Measurements from ENCODE around the gene COL18A1. TPM values are rescaled to one million over a fixed set of nuclear protein-coding genes. Genes with fewer than 3 reads are reported as not detected.

Gene COL18A1
- total RNA-seq, 1 experiment from 2014 or later: 0.11 TPM

- Histone ChIP-seq H3K4me1 (ENCODE audit: low read length) (peaks cover 7% of the 10 kb centered on the region), H3K27ac (ENCODE audit: low read length) (no peak overlapping the region), H3K27me3 (ENCODE audit: low read length) (no peaks in the 10 kb centered on the region), H3K9ac (ENCODE audit: low read length) (no peak overlapping the region), H3K79me2 (ENCODE audit: low read length) (peaks cover 31% of the 10 kb centered on the region), H2AFZ (ENCODE audit: low read length) (no peak overlapping the region), H3K4me2 (ENCODE audit: low read depth, low read length, poor library complexity, severe bottlenecking) (no peak overlapping the region), H3K36me3 (ENCODE audit: insufficient read depth, low read length) (no peaks in the 10 kb centered on the region), H3K4me3 (ENCODE audit: low read length) (no peak overlapping the region), H3K9me3 (ENCODE audit: low read length) (no peaks in the 10 kb centered on the region), H3K9me2 (replicated peaks; ENCODE audit: insufficient read depth, low read length) (no peaks in the 10 kb centered on the region), H4K20me1 (ENCODE audit: insufficient read depth, low read depth, low read length) (no peaks in the 10 kb centered on the region)
- no peak for DNase-seq
Measured at GRCh38 chr21:45537746-45538291, 132.9 kb downstream of the COL18A1 start.

GRCh38 chr21:45538381-45539045 lies 133.5 kb downstream of the COL18A1 start:
- Histone ChIP-seq H3K4me1 (ENCODE audit: low read length) (peaks cover 7% of the 10 kb centered on the region), H3K27ac (ENCODE audit: low read length) (no peak overlapping the region), H3K36me3 (ENCODE audit: insufficient read depth, low read length) (no peaks in the 10 kb centered on the region), H3K79me2 (ENCODE audit: low read length) (peaks cover 31% of the 10 kb centered on the region), H3K9ac (ENCODE audit: low read length) (no peak overlapping the region), H2AFZ (ENCODE audit: low read length) (no peak overlapping the region), H3K9me3 (ENCODE audit: low read length) (no peaks in the 10 kb centered on the region), H3K27me3 (ENCODE audit: low read length) (no peaks in the 10 kb centered on the region), H4K20me1 (ENCODE audit: insufficient read depth, low read depth, low read length) (no peaks in the 10 kb centered on the region), H3K4me3 (ENCODE audit: low read length) (no peak overlapping the region), H3K4me2 (ENCODE audit: low read depth, low read length, poor library complexity, severe bottlenecking) (no peak overlapping the region), H3K9me2 (replicated peaks; ENCODE audit: insufficient read depth, low read length) (no peaks in the 10 kb centered on the region)
- no peak for DNase-seq

- no peak overlapping the region for H3K4me3 ChIP-seq (ENCODE audit: low read length)
- no peaks in the 10 kb centered on the region for H4K20me1 ChIP-seq (ENCODE audit: insufficient read depth, low read depth, low read length)
- H3K4me1 ChIP-seq (ENCODE audit: low read length): peaks cover 7% of the 10 kb centered on the region
- peaks cover 31% of the 10 kb centered on the region for H3K79me2 ChIP-seq (ENCODE audit: low read length)
- no peak overlapping the region for H2AFZ ChIP-seq (ENCODE audit: low read length)
- no peaks in the 10 kb centered on the region for H3K9me3 ChIP-seq (ENCODE audit: low read length)
- H3K9me2 ChIP-seq (replicated peaks; ENCODE audit: insufficient read depth, low read length): no peaks in the 10 kb centered on the region
- no peak overlapping the region for H3K4me2 ChIP-seq (ENCODE audit: low read depth, low read length, poor library complexity, severe bottlenecking)
- H3K27me3 ChIP-seq (ENCODE audit: low read length): no peaks in the 10 kb centered on the region
- no peak overlapping the region for H3K9ac ChIP-seq (ENCODE audit: low read length)
- no peak for DNase-seq
- no peak overlapping the region for H3K27ac ChIP-seq (ENCODE audit: low read length)
- no peaks in the 10 kb centered on the region for H3K36me3 ChIP-seq (ENCODE audit: insufficient read depth, low read length)
Measured at GRCh38 chr21:45539046-45539795, 134.3 kb downstream of the COL18A1 start.

DNA sequence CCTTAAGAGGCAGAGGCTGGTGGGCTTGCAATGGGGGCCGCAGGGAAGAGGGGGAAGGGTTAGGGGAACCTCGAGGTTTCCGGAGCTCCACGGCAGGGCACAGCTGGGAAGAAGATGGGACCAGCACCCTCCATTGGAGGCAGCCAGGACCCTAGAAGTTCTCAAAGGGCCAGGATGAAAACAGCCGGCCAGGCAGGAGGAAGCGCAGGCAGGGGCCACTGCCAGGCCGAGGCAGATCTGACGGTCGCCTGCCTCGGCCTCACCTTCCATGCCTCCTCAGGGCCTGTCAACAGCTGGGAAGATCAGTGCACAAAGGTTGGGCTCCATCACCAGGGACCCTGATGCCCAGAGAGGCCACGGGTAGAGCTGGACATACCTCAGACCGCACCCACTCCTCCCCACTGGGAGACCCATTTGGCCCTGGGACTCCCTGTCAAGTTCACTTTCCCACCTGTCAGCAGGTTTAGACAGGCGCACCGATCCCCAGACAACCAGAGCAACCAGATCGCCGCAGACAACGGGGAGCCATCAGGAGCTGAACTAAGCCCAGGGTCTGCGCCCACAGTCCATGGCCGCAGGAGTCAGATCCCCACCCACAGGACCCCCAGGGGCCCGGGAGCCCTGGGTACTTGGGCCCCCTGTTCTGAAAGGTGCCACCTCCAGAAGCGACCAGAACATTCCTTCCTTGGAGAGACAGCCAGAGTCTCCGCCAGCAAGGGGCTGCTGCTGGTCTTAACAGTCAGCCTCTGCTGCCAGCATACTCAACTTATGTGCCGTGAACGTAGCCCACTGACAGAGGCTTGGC lies 135.0 kb downstream of the COL18A1 start:
- DNase-seq: no peak
- no peak overlapping the region for H2AFZ ChIP-seq (ENCODE audit: low read length)
- H3K4me2 ChIP-seq (ENCODE audit: low read depth, low read length, poor library complexity, severe bottlenecking): peak overlapping the region; percentile 77
- H3K4me3 ChIP-seq (ENCODE audit: low read length): peak overlapping the region; percentile 76; the same call in 1 of the 2 replicates
- no peaks in the 10 kb centered on the region for H4K20me1 ChIP-seq (ENCODE audit: insufficient read depth, low read depth, low read length)
- peaks cover 7% of the 10 kb centered on the region for H3K4me1 ChIP-seq (ENCODE audit: low read length)
- peak overlapping the region; percentile 85; the same call in 1 of the 2 replicates for H3K9ac ChIP-seq (ENCODE audit: low read length)
- H3K27ac ChIP-seq (ENCODE audit: low read length): no peak overlapping the region
- H3K36me3 ChIP-seq (ENCODE audit: insufficient read depth, low read length): no peaks in the 10 kb centered on the region
- H3K27me3 ChIP-seq (ENCODE audit: low read length): no peaks in the 10 kb centered on the region
- no peaks in the 10 kb centered on the region for H3K9me2 ChIP-seq (replicated peaks; ENCODE audit: insufficient read depth, low read length)
- H3K9me3 ChIP-seq (ENCODE audit: low read length): no peaks in the 10 kb centered on the region
- H3K79me2 ChIP-seq (ENCODE audit: low read length): peaks cover 31% of the 10 kb centered on the region

DNA sequence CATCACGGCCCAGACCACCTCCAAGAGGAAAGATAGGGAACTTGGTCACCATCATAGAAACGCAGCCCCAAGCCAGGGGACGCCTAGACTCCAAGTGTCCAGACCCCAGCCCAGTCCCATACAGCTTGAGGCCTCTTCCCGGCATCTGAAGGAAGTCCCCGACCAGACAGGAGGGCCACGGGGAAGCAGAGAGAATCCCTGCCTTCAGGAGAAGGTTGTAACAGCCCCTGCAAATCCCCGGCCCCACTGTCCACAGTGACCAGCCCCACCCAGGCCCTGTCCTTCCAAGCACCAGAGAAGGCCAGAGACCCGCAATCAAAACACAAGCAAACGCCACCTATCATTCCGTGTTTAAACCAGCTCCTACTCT lies 135.6 kb downstream of the COL18A1 start:
- H3K79me2 ChIP-seq (ENCODE audit: low read length): peaks cover 29% of the 10 kb centered on the region
- peak overlapping the region; percentile 85 for H3K9ac ChIP-seq (ENCODE audit: low read length)
- H3K9me3 ChIP-seq (ENCODE audit: low read length): no peaks in the 10 kb centered on the region
- no peak overlapping the region for H2AFZ ChIP-seq (ENCODE audit: low read length)
- H3K4me2 ChIP-seq (ENCODE audit: low read depth, low read length, poor library complexity, severe bottlenecking): peak overlapping the region; percentile 77
- peaks cover 7% of the 10 kb centered on the region for H3K4me1 ChIP-seq (ENCODE audit: low read length)
- H3K27ac ChIP-seq (ENCODE audit: low read length): no peak overlapping the region
- no peaks in the 10 kb centered on the region for H3K36me3 ChIP-seq (ENCODE audit: insufficient read depth, low read length)
- H3K4me3 ChIP-seq (ENCODE audit: low read length): peak overlapping the region; percentile 76
- DNase-seq: no peak
- H3K9me2 ChIP-seq (replicated peaks; ENCODE audit: insufficient read depth, low read length): no peaks in the 10 kb centered on the region
- no peaks in the 10 kb centered on the region for H3K27me3 ChIP-seq (ENCODE audit: low read length)
- H4K20me1 ChIP-seq (ENCODE audit: insufficient read depth, low read depth, low read length): no peaks in the 10 kb centered on the region

- Histone ChIP-seq H3K4me3 (ENCODE audit: low read length) (peak overlapping the region; percentile 76), H4K20me1 (ENCODE audit: insufficient read depth, low read depth, low read length) (no peaks in the 10 kb centered on the region), H3K4me2 (ENCODE audit: low read depth, low read length, poor library complexity, severe bottlenecking) (peak overlapping the region; percentile 77), H3K79me2 (ENCODE audit: low read length) (peaks cover 29% of the 10 kb centered on the region), H3K36me3 (ENCODE audit: insufficient read depth, low read length) (no peaks in the 10 kb centered on the region), H3K9ac (ENCODE audit: low read length) (peak overlapping the region; percentile 85), H3K27ac (ENCODE audit: low read length) (no peak overlapping the region), H2AFZ (ENCODE audit: low read length) (no peak overlapping the region), H3K9me3 (ENCODE audit: low read length) (no peaks in the 10 kb centered on the region), H3K4me1 (ENCODE audit: low read length) (peaks cover 7% of the 10 kb centered on the region), H3K9me2 (replicated peaks; ENCODE audit: insufficient read depth, low read length) (no peaks in the 10 kb centered on the region), H3K27me3 (ENCODE audit: low read length) (no peaks in the 10 kb centered on the region)
- DNase-seq: peak; percentile 88
Measured at GRCh38 chr21:45541221-45542039, 136.5 kb downstream of the COL18A1 start.

GRCh38 chr21:45542242-45542666 lies 137.3 kb downstream of the COL18A1 start, which contains the start of gene SLC19A1:
TSS of gene SLC19A1 (minus strand) at chr21:45542440. CDS start at chr21:45537959, 4,481 bp downstream.
- no peak within 1 kb of the TSS for H3K27ac ChIP-seq (ENCODE audit: low read length)
- peak within 1 kb of the TSS; percentile 85 for H3K9ac ChIP-seq (ENCODE audit: low read length)
- peak within 1 kb of the TSS; percentile 77 for H3K4me2 ChIP-seq (ENCODE audit: low read depth, low read length, poor library complexity, severe bottlenecking)
- H2AFZ ChIP-seq (ENCODE audit: low read length): no peak within 1 kb of the TSS
- H4K20me1 ChIP-seq (ENCODE audit: insufficient read depth, low read depth, low read length): no peaks in the 10 kb centered on the region
- DNase-seq: peak; percentile 84
- peak within 1 kb of the TSS; percentile 76 for H3K4me3 ChIP-seq (ENCODE audit: low read length)
- H3K27me3 ChIP-seq (ENCODE audit: low read length): no peaks in the 10 kb centered on the region
- no peaks in the 10 kb centered on the region for H3K36me3 ChIP-seq (ENCODE audit: insufficient read depth, low read length)
- H3K4me1 ChIP-seq (ENCODE audit: low read length): peaks cover 7% of the 10 kb centered on the region
- H3K9me2 ChIP-seq (replicated peaks; ENCODE audit: insufficient read depth, low read length): no peaks in the 10 kb centered on the region
- H3K9me3 ChIP-seq (ENCODE audit: low read length): no peaks in the 10 kb centered on the region
- peaks cover 29% of the 10 kb centered on the region for H3K79me2 ChIP-seq (ENCODE audit: low read length)
